ENCODE measurements around the gene SLC22A16.
"Not testable (repeated sequence)": the region's sequence is repeated elsewhere in the genome, so short reads cannot be mapped to it uniquely, and the experiment has no call there.

SLC22A16 gene

DNA sequence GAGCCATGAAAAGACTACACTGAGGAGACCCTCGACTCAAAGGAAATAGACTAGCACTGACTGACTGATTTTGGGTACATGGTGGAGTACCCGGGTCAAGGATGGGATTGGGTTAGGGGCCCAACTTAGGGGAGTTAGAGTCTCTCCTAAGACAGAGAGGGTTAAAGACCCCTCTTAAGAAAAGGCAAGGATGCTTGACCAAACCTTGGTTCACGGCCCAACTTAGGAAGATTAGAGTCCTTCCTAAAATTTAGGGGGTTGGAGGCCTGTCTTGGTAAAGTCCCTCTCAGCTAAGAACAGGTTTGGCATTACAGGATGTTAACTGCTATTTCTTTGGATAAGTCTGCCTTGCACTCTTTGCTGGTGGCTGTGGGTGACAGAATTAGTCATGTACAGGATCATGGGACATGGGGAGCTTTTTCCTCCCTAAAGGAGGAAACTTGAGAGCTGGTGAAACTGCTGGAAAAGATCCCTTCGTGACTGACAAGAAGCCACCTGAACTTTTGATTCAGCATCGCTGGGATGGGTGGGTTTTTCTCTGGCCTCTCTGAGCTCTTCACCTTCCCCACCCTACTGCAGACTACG, 12.3 kb upstream of the SLC22A16 start:
- DNase-seq (ENCODE audit: low spot score) = no peak

DNA sequence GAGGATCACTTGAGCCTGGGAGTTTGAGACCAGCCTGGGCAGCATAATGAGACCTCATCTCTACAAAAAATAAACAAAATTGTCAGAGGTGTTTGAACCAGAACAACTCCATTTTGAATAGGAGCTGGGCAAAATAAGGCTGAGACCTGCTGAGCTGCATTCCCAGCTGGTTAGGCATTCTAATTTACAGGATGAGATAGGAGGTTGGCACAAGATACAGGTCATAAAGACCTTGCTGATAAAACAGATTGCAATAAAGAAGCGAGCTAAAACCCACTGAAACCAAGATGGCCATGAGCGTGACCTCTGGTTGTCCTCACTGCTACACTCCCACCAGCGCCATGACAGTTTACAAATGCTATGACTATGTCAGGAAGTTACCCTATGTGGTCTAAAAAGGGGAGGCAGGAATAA, 11.6 kb upstream of the SLC22A16 start:
- not testable (repeated sequence) for DNase-seq (ENCODE audit: low spot score)

DNA sequence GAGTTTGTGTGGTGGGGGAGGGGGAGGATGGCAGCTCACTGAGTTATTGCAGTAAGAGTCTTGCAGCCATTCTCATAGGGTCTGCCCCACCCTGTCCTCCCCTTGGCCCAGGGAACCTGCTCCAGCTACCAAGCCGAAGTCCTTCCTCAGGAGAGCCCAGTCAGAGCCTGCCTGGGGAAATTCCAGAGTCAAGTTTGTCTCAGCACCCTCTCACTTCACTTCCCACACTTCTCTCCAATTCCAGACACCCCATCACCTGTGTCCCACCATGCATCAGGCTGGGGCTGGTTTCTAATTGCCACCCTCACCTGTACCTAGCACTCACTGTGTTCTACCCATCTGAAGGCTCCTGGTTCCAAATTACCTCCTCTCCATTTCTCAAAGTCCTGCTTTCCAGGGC, 10.3 kb upstream of the SLC22A16 start:
- DNase-seq (ENCODE audit: low spot score) = no peak

DNA sequence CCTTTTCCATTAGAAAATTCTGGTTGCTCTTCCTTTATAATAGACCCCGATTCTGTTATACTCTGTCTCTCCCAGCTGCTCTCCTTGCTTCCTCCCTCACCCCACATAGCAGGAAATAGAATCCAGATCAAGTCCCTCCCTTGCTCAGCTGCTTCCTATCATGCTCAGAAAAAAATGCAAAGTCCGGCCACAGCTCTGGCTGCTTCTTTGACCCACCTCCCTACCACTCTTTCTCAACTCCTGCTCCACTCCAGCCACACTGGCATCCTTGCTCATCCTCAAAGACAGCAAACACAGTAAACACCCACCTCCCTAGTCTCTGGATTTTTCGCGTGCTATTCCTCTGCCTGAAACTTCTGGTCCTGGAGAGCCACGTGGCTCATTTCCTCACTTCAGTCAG, 9.1 kb upstream of the SLC22A16 start:
- DNase-seq (ENCODE audit: low spot score) = no peak

DNA sequence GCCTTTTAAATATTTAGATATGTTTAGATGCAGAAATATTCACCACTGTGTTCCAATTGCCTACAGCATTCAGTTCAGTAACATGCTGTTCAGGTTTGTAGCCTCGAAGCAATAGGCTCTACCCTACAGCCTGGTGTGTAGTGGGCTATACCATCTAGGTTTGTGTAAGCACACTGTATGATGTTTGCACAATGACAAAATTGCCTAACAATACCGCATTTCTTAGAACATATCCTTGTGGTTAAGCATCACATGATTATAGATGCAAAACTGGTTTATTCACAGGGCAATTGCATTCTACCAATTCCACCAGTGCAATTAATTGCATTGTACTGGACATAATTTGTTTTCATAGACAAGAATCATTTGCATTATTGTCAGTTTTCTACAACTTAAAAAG, 7.9 kb upstream of the SLC22A16 start:
- DNase-seq (ENCODE audit: low spot score) = no peak

DNA sequence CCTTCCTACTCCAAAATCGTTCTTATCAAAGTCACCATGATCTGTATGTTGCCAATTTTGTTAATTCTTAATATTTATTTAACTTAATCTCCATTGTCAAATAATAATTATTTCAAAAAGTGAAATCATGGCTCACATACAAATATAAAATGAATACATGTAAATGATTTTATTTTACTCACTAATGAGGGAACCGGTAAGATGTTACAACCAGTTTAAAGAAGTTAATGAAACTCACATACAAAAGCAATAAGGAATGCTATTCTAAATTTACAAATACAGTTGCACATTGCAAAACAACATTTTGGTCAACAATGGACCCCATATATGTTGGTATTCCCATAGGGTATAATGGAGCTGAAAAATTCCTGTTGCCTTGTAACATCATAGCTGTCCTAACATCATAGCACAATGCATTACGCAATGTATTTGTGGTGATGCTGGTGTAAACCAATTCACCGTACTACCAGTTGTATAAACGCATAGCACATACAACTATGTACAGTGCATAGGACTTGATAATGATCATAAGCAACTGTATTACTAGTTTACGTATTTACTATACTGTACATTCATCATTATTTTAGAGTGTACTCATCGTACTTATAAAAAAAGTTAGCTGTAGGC, 6.5 kb upstream of the SLC22A16 start:
- DNase-seq (ENCODE audit: low spot score) = no peak

DNA sequence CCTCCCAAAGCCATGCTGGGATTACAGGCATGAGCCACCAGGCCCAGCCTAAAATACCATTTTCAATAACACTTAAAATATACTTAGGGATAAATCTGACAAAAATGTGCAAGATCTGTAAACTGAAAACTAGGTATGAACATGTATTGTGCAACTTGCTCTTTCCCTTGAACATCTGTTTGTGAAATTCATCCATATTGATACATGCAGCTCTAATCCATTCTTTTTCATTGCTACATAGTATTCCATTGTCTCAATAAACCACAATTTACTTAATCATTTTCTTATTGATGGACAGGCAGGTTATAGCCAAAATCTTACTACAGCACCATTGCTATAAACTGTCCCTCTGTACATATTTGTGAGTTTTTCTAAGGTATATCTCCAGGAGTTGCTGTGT, 4.7 kb upstream of the SLC22A16 start:
- no peak for DNase-seq (ENCODE audit: low spot score)

DNA sequence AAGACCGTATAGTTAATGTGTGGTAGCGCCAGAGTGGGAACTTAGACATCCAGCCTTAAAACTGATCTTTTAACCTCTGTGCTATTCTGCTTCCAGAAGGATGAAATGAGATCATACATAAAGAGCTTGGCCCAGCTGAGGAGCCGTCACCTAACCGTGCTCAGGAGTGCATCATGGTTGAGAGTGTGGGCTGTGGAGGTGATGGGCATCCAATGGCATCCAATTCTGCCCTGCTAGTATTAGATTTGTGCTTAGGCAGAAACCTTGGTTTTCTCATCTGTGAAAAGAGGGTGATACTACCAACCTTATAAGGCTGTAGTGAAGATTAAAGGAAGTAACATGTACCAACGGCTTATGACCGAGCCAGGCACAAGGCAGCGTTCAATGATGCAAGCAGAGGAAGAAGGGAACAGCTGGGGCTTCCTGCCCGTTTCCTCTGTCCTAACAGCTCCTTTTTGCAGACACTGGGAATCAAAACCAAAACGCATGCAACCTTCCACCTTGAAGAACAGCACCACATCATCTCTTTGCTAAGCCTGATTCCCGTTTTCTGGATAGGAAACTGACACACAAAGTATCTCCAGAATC, 1.3 kb downstream of the SLC22A16 start:
- DNase-seq (ENCODE audit: low spot score) = no peak

DNA sequence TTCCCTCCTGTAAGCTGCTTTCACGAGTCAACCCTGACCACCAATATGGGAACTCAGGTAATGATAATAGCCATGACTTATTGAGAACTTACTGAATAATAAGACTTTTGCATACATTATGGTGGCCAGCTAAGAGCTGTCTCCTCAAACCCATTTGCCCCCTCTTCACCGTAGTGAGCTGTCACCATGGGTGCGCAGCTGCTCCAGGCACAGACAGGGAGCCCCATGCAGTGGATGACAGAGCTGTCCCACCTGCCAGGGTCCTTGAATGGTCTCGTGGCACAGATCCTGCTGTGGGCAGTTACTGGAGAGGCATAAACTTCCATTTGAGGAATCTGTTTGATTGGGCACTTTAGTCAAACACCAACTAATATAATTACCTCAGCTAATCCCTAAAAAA, 1.9 kb downstream of the SLC22A16 start:
- no peak for DNase-seq (ENCODE audit: low spot score)

DNA sequence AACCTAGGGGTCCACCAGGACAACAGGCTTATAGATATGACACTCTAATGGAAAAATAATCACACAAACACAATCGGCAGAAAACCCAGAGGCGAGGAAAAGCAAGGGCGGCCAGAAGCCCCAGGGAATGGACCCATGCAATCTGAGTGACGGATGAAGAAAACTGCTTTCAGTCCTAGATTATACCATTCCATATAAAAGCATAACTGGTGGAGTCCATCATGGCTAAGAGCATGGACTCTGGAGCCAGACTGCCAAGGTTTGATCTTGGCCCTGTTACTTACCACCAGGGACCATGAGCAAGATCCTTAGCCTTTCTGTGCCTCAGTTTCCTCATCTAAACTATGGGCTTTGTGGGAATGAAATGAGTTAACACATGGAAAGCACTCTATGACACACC, 3.7 kb downstream of the SLC22A16 start:
- no peak for DNase-seq (ENCODE audit: low spot score)

DNA sequence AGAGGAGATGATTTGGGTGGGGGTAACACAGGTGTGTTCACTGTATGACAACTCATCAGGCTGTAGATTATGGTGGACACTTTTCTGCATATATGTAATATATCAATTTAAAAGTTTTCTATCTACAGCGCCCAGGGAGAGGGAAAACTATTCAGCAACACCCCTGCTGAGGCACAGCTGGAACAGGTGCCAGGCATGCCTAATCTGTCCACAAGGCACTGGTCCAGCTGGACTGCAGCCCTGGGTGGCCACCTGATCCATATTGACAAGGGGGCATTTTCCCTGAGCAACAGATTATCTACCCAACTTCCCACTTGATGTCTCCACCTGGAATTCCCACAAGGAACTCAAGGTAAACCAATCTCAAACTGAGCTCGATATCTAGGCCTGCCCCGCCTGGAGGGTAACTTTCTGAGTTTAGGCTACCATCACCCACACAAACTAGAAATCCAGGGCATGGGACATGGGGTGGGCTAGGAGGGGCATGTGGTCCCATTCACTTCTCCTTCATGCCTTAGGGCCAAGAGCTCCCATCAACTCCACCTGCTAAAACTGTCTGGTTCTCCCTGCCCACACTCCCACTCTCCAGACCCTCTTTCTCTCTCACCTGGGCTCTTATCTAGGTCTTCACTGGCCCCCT, 4.6 kb downstream of the SLC22A16 start:
- no peak for DNase-seq (ENCODE audit: low spot score)

DNA sequence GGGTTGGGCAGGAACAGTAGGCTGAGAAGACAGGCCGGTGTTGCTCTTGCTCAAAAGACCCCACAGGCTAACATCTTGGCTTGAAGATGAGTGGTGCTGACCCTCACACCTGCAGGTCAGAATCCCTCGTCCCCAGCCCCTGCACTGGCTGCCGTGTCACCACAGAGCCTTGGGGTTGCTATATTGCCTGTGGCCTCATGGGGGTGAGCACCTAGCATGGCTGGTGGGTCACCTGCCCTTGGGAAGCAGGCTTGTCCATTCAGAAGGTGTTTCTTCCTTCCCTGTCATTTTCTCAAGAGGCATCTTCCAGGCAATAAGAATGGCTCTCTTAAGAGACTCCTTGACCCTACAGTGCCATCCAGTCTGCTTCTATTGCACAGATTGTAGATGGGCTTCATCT, 7.7 kb downstream of the SLC22A16 start:
- no peak for DNase-seq (ENCODE audit: low spot score)

DNA sequence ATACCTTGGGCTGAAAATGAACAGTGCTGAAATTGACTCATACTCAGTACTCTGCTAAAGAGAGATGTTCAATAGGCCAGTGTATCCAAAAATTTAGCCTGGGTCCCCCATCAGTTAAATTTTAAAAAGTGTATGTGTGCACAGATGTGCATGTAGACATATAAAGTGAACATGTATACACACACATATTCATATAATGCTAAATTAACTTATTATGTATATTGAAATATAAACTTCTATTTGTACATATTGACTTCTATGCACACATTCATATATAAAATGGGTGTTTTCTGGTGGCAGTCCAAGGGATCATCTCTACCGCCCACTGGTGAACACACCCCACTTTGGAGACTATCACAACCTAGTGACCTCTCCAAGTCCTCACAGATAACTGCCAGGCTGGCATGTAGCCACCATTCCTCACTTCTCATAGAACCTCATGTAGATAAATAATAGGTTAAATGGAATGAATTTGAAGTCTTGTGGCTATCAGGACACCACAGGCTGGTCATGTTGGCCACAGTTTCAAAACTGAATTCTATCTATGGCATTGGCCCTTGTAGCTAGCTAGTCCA, 8.8 kb downstream of the SLC22A16 start:
- no peak for DNase-seq (ENCODE audit: low spot score)

DNA sequence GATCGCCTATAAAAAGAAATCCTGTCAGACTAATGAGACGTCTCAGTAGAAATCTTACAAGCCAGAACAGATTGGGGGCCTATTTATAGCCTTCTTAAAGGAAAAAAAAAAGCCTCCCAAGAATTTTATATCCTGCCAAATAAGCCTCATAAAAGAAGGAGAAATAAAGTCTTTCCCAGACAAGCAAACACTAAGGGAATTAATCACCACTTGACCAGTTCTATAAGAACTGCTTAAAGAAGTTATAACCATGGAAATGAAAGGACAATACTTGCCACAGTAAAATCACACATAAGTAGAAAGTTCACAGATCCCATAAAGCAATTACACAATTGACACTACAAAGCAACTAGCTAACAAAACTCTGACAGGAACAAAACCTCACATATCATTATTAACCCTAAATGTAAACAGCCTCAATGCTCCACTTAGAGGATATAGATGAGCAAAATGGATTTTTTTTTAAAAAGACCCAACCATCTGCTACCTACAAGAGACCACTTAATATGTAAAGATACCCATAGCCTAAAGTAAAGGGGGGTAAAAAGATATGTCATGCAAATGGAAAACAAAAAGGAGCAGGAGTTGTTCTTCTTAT, 13.4 kb downstream of the SLC22A16 start:
- DNase-seq (ENCODE audit: low spot score) = no peak

DNA sequence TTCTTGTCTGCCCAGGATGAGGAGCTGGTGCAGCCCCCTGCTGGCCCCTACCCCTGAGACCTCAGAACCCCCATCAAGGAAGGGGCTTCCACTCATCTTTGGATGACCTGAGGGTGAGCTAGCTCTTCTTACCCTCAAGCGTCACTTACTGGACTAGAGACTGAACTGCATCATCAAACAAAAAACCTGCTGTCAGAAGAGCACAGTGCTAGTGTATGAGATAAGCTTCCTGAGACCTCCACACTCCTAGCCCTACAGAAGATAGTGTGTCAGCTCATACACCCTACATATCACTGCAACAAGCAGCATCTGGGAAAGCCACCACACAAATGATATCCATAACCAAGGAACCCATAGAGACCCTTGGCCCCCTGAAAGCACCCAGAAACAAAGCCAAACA, 15.0 kb downstream of the SLC22A16 start:
- no peak for DNase-seq (ENCODE audit: low spot score)

DNA sequence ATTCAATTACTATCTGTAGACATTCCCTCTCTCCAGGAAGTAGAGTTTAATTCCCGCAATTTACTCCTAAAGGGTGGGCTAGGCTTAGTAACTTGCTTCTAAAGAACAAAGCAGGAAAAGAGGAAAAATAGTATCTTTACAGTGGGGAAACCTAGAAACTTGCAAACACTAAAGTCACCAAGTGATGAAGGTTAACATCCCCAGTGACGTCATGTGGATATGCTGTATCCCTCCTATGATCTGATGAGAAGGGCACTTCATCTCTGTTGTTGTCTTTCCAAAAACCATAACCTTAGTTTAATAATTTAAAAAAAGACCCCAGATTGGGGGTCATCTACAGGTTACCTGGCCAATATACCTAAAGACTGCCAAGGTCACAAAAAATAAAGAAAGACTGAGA, 17.3 kb downstream of the SLC22A16 start:
- no peak for DNase-seq (ENCODE audit: low spot score)

DNA sequence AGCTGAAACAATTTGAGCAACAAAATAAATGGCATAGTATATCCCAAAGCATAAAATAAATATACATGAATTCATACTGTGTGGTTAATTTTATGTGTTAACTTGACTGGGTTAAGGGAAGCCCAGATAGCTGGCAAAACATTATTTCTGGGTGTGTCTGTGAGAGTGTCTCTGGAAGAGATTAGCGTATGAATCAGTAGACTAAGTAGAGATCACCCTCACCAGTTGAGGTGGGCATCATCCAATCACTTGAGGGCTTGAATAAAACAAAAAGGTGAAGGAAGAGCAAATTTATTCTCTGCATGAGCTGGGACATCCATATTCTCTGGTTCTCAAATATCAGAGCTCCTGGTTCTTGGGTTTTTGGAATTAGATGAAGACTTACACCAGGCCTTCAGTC, 17.9 kb downstream of the SLC22A16 start:
- DNase-seq (ENCODE audit: low spot score) = no peak

DNA sequence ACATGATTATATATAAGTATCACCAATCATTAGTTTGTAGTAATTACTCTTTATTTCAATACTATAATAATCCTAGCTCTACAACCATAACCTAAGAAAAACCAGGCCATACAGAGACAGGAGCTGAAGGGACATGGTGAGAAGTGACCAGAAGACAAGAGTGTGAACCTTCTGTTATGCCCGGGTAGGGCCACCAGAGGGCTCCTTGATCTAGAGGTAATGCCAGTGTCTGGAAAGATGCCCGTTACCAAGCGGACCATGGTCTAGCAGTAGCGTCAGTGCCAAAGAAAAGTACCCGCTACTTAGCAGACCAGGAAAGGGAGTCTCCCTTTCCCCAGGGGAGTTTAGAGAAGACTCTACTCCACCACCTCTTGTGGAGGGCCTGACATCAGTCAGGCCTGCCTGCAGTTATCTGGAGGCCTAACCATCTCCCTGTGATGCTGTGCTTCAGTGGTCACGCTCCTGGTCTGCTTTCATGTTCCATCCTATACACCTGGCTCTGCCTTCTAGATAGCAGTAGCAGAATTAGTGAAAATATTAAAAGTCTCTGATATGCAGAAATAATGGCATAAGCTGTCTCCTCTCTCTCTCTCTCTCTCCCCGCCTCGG, 18.7 kb downstream of the SLC22A16 start:
- DNase-seq (ENCODE audit: low spot score) = not testable (repeated sequence)

DNA sequence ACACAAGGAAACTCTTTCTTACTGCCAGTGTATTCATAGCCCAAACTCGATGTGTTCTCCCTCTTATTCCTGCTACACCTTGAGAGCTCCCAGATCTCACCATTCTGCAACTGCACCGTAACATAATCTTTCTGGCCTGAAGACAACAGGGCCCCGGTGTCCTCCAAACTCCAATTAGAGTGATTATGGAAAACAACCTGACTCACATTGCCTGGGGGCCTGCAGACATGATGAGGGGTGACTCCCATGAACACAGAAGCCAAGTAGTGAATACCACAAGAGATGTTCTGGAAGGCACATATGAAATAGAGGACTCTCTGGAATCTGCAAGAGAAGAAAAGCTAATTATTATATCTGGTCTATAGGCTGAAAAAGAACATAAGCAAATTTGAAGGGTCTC, 19.7 kb downstream of the SLC22A16 start:
- DNase-seq (ENCODE audit: low spot score) = no peak

DNA sequence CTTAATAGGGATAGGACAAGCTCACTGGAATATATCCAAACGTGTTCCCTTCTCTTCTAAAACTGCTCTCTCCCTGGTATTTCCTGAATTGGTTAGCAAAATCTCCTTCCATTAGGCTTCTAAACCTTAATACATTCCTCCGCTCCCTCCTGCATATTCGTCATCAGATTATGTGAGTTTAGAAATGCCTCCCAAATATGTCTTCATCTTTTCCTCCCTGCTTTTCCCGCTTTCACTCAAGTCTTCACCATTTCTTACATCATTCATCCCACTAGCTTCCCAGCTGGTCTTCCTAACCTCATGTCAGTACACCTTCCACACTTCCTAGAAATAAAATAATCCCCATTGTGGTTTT, 26.9 kb downstream of the SLC22A16 start:
- no peak for DNase-seq (ENCODE audit: low spot score)

DNA sequence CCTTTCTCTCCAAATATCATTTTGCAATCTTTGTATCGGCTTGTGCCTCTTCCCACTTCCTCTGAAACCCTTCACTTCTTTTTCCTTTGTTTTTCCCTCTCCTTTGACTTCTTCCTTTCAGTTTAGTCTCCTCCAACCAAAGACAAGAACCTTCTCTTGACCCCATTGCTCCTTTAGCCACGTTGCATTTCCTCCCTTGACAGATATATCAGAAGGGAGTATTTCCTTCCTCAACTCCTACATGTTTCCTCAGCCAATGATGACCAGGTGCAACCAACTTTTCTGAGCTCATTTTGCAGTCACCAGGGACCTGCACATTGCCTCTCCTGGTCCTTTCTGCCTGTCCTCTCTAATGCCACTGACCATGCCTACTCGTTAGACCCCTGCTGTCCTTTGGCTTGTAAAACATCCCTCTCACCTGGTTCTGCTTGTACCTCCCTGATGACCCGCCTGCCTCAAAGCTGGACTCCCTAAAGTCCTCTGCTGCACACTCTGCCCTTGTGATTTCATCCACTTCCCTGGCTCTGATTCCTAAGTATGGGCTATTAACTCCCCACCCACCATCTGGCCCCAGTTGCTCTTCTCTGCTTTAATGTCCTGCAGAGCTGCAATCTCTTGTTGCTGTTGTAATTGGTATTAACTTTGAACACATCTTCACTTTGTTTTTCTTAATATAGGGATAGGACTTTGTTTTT, 27.4 kb downstream of the SLC22A16 start:
- DNase-seq (ENCODE audit: low spot score) = no peak

DNA sequence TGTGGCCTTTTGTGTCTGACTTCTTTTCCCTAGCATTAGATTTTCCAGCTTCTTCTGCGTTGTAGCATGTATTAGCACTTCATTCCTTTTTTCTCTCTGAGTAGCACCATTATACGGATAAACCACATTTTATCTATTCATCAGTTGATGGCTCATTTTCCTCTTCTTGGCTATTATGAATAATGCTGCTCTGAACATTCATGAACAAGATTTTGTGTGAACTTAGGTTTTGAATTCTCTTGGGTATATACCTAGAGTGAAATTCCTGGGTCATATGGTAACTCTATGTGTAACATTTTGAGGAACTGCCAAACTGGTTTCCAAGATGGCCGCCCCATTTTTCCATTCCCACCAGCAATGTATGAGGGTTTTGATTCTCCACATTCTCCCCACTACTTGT, 28.7 kb downstream of the SLC22A16 start:
- no peak for DNase-seq (ENCODE audit: low spot score)
